Measurements from ENCODE around the gene CEMP1.

Gene CEMP1

DNA sequence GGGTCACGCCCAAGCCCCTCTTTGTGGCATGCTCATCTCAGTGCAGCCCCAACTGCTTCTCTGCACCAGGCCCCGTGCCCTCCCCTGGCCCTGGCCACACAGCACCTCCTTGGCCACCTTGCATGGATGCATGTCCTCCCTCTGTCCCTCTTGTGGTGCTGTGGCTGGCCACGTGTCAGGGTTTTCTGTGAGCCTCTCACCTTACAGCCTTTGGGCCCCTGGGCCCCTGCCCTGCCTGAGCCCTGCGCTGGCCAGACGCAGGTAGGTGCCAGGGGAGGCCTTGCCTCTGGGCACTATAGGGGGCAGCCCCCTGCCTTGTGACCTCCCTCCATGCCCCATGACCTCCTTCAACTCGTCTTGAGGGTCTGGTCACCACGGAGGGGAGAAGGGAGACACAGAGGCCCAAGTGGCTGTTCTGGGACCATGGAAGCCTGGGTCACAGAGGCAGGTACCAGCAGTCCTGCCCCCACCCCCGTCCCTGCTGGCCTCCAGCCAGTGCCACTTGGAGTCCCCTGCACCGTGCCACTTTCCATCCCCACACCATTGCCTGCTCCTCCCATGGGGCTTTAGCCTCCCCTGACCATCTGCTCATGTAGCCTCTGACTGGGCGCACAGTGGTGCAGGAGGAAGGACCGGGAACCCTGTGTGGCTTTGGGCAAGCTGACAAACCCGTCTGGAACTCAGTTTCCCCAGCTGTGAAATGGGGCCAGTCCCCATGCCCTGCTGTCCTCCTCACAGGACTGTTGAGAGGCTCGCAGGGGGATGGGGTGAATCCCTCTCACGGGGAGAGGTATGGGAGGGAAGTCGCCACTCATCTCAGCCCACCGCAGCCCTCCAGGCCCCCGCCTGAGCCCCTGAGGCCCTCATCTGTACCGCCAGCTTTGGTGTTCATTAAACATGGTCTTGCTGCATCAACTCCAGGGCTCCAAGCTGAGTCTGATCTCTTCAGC lies 29.0 kb downstream of the CEMP1 start:
- Histone ChIP-seq H3K27ac (ENCODE audit: low read depth, low read length) (peak overlapping the region; percentile 92), H3K4me3 (ENCODE audit: low read length) (peak overlapping the region; percentile 61), H3F3A (ENCODE audit: control insufficient read depth, insufficient read depth) (peaks cover 10% of the 10 kb centered on the region), H3K79me2 (ENCODE audit: control insufficient read depth, low read length) (peaks cover 17% of the 10 kb centered on the region), H3K4me2 (ENCODE audit: low read length) (peak overlapping the region; percentile 64), H3K4me1 (ENCODE audit: control insufficient read depth, low read length) (peaks cover 62% of the 10 kb centered on the region), H3K9me2 (replicated peaks; ENCODE audit: control insufficient read depth, low read length) (no peaks in the 10 kb centered on the region), H3K36me3 (ENCODE audit: control insufficient read depth, low read length) (peaks cover 31% of the 10 kb centered on the region), H3K9me3 (ENCODE audit: control insufficient read depth, insufficient read depth, low read length) (no peaks in the 10 kb centered on the region), H3K27me3 (ENCODE audit: control insufficient read depth, low read length) (no peaks in the 10 kb centered on the region), H4K20me1 (ENCODE audit: control insufficient read depth, insufficient read depth, low read depth, low read length) (0 out of 2 replicates have a peak, but pooled peaks cover 7% of the 10 kb centered on the region)
- TF ChIP-seq EZH2phosphoT487 (IDR thresholded peaks at IDR 0.05; ENCODE audit: borderline replicate concordance, low read length) = no peak
- TF ChIP-seq, protein P1, sequence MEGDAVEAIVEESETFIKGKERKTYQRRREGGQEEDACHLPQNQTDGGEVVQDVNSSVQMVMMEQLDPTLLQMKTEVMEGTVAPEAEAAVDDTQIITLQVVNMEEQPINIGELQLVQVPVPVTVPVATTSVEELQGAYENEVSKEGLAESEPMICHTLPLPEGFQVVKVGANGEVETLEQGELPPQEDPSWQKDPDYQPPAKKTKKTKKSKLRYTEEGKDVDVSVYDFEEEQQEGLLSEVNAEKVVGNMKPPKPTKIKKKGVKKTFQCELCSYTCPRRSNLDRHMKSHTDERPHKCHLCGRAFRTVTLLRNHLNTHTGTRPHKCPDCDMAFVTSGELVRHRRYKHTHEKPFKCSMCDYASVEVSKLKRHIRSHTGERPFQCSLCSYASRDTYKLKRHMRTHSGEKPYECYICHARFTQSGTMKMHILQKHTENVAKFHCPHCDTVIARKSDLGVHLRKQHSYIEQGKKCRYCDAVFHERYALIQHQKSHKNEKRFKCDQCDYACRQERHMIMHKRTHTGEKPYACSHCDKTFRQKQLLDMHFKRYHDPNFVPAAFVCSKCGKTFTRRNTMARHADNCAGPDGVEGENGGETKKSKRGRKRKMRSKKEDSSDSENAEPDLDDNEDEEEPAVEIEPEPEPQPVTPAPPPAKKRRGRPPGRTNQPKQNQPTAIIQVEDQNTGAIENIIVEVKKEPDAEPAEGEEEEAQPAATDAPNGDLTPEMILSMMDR (IDR thresholded peaks at IDR 0.05; ENCODE audit: low read depth, low read length, poor library complexity, severe bottlenecking) = no peak

DNA sequence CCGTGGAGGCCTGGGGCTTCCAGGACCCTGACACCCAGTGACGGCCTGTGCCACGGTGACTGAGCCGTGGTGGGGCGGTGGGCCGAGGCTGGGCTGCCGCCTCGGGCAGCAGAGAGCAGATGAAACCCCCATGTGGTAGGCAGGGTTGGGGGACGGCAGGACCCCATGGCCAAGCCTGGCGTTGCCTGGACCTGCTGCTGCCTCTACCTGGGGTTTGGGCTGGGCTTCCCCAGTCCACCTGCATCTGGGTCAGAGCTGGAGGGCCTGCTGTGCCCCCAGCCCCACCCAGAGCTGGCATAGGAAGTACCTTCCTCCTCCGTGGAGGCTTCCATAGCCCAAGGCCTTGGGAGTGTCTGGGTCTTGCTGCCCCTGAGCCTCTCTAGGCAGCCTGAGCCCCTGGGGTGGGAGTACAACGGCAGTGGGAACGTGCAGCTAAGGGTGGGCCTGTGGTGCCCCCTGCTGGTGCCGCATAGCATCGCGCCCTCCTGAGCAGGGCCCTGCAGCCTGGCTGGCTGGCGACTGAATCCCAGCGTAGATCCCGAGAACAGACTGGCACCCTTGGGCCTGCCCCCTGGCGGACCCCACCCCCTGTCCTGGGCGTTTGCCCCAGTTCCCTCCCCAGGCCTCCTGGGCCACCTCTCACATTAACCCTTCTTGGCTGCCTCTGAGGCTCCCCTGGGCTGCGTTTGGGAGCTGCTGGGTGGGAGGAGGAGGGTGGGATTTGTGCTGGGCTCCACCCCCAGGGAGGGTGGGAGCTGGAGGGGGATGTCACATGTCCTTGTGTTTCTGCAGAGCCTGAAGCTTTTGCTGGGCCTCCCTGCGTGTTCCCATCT lies 30.1 kb downstream of the CEMP1 start:
- Histone ChIP-seq H3K4me1 (ENCODE audit: control insufficient read depth, low read length) (peaks cover 51% of the 10 kb centered on the region), H3K9me2 (replicated peaks; ENCODE audit: control insufficient read depth, low read length) (no peaks in the 10 kb centered on the region), H3K27ac (ENCODE audit: low read depth, low read length) (peak overlapping the region; percentile 92), H3K9me3 (ENCODE audit: control insufficient read depth, insufficient read depth, low read length) (no peaks in the 10 kb centered on the region), H4K20me1 (ENCODE audit: control insufficient read depth, insufficient read depth, low read depth, low read length) (0 out of 2 replicates have a peak, but pooled peaks cover 7% of the 10 kb centered on the region), H3K79me2 (ENCODE audit: control insufficient read depth, low read length) (peaks cover 17% of the 10 kb centered on the region), H3K4me2 (ENCODE audit: low read length) (peak overlapping the region; percentile 64), H3K27me3 (ENCODE audit: control insufficient read depth, low read length) (no peaks in the 10 kb centered on the region), H3K36me3 (ENCODE audit: control insufficient read depth, low read length) (peaks cover 39% of the 10 kb centered on the region), H3K4me3 (ENCODE audit: low read length) (peak overlapping the region; percentile 61), H3F3A (ENCODE audit: control insufficient read depth, insufficient read depth) (peaks cover 9% of the 10 kb centered on the region)
- no peak for TF ChIP-seq EZH2phosphoT487 (IDR thresholded peaks at IDR 0.05; ENCODE audit: borderline replicate concordance, low read length)
- TF ChIP-seq, protein P1 (IDR thresholded peaks at IDR 0.05; ENCODE audit: low read depth, low read length, poor library complexity, severe bottlenecking) = peak; percentile 98

DNA sequence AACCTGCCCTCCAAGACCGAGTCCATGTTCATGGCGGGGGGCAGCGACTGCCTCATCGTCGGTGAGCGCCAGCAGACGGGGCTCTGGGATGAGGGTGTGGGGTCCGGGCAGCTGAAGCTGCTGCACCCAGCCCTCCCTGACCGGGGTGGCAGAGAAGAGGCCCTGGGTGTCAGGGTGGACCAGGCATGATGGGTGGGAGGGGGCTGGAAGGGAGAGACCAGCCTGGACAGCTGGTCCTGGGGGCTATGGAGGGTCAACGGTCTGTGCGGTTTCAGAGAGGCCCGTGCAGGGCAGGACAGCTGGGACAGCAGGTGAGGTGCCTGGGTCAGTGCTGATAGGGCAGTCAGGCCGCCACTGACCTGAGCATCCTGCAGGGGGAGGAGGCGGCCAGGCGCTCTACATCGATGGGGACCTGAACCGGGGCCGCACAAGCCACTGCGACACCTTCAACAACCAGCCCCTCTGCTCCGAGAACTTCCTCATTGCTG lies 30.7 kb downstream of the CEMP1 start:
- Histone ChIP-seq H3F3A (ENCODE audit: control insufficient read depth, insufficient read depth) (peaks cover 9% of the 10 kb centered on the region), H4K20me1 (ENCODE audit: control insufficient read depth, insufficient read depth, low read depth, low read length) (0 out of 2 replicates have a peak, but pooled peaks cover 7% of the 10 kb centered on the region), H3K36me3 (ENCODE audit: control insufficient read depth, low read length) (peaks cover 43% of the 10 kb centered on the region), H3K9me3 (ENCODE audit: control insufficient read depth, insufficient read depth, low read length) (no peaks in the 10 kb centered on the region), H3K4me2 (ENCODE audit: low read length) (no peak overlapping the region; the same call in 1 of the 2 replicates), H3K4me1 (ENCODE audit: control insufficient read depth, low read length) (peaks cover 45% of the 10 kb centered on the region), H3K9me2 (replicated peaks; ENCODE audit: control insufficient read depth, low read length) (no peaks in the 10 kb centered on the region), H3K4me3 (ENCODE audit: low read length) (no peak overlapping the region), H3K27ac (ENCODE audit: low read depth, low read length) (no peak overlapping the region), H3K27me3 (ENCODE audit: control insufficient read depth, low read length) (no peaks in the 10 kb centered on the region), H3K79me2 (ENCODE audit: control insufficient read depth, low read length) (peaks cover 17% of the 10 kb centered on the region)
- TF ChIP-seq, protein P1 (IDR thresholded peaks at IDR 0.05; ENCODE audit: low read depth, low read length, poor library complexity, severe bottlenecking) = no peak
- TF ChIP-seq EZH2phosphoT487 (IDR thresholded peaks at IDR 0.05; ENCODE audit: borderline replicate concordance, low read length) = no peak
